ENCODE data around the gene ZMYM1. TPM values are rescaled to one million over a fixed set of nuclear protein-coding genes. Genes with fewer than 3 reads are reported as not detected.

Gene ZMYM1
- total RNA-seq, 4 donors from 2014 or later, result 7.7 to 24.6 (median 14.5) TPM

- peaks cover 0 to 52% of the 10 kb centered on the region in 2 donors for H3K36me3 ChIP-seq
- 100% methylated on average over 1 of the region's 1 CpG for WGBS, 2 donors (ENCODE audit: low coverage in 1 of 2)
- H3K4me3 ChIP-seq, result no peak overlapping the region
- H3K27me3 ChIP-seq, result no peaks in the 10 kb centered on the region
- no peak for TF ChIP-seq POLR2AphosphoS5 (IDR thresholded peaks at IDR 0.05)
- no peak for TF ChIP-seq CTCF (IDR thresholded peaks at IDR 0.05)
- TF ChIP-seq POLR2A (IDR thresholded peaks at IDR 0.05), result no peak
- no peak for TF ChIP-seq EP300 (IDR thresholded peaks at IDR 0.05)
- H3K4me1 ChIP-seq, result peaks cover 0 to 5% (median 0%) of the 10 kb centered on the region in 3 donors
- ATAC-seq, result no peak
- no peaks in the 10 kb centered on the region for H3K9me3 ChIP-seq
- H3K27ac ChIP-seq, result no peak overlapping the region
Observed at GRCh38 chr1:35111106-35111505, 31.9 kb downstream of the ZMYM1 start.

- Histone ChIP-seq H3K4me1 (peaks cover 0 to 5% (median 0%) of the 10 kb centered on the region in 3 donors), H3K27me3 (no peaks in the 10 kb centered on the region), H3K9me3 (no peaks in the 10 kb centered on the region), H3K36me3 (peaks cover 0 to 49% of the 10 kb centered on the region in 2 donors), H3K27ac (no peak overlapping the region), H3K4me3 (no peak overlapping the region)
- TF ChIP-seq POLR2AphosphoS5 (IDR thresholded peaks at IDR 0.05), result no peak
- TF ChIP-seq EP300 (IDR thresholded peaks at IDR 0.05), result no peak
- no peak for TF ChIP-seq CTCF (IDR thresholded peaks at IDR 0.05)
- no peak for TF ChIP-seq POLR2A (IDR thresholded peaks at IDR 0.05)
- WGBS, 2 donors (ENCODE audit: low coverage in 1 of 2), result 71 to 75% methylated on average over 2 to 4 of the region's 4 CpGs
- ATAC-seq, result no peak
Observed at GRCh38 chr1:35112668-35113067, 33.5 kb downstream of the ZMYM1 start.

GRCh38 chr1:35115459-35116383 lies 36.5 kb downstream of the ZMYM1 start:
- 81 to 84% methylated on average over 7 to 8 of the region's 8 CpGs for WGBS, 2 donors (ENCODE audit: low coverage in 1 of 2)
- peaks cover 0 to 32% of the 10 kb centered on the region in 2 donors for H3K36me3 ChIP-seq
- no peak for TF ChIP-seq CTCF (IDR thresholded peaks at IDR 0.05)
- no peak for TF ChIP-seq EP300 (IDR thresholded peaks at IDR 0.05)
- TF ChIP-seq POLR2AphosphoS5 (IDR thresholded peaks at IDR 0.05), result no peak
- TF ChIP-seq POLR2A (IDR thresholded peaks at IDR 0.05), result no peak
- ATAC-seq, result no peak
- H3K9me3 ChIP-seq, result no peaks in the 10 kb centered on the region
- peaks cover 0 to 4% (median 0%) of the 10 kb centered on the region in 3 donors for H3K4me1 ChIP-seq
- no peak overlapping the region for H3K4me3 ChIP-seq
- no peak overlapping the region for H3K27ac ChIP-seq
- no peaks in the 10 kb centered on the region for H3K27me3 ChIP-seq

- no peaks in the 10 kb centered on the region for H3K27me3 ChIP-seq
- peaks cover 0 to under 1% of the 10 kb centered on the region in 2 donors for H3K36me3 ChIP-seq
- peak overlapping the region; percentile 3 to 49 for H3K4me3 ChIP-seq
- peak overlapping the region in 2 of 4 donors; percentile 43 to 59 for H3K27ac ChIP-seq
- peak; percentile 34 for ATAC-seq
- TF ChIP-seq POLR2A (IDR thresholded peaks at IDR 0.05) (no peak), CTCF (IDR thresholded peaks at IDR 0.05) (no peak)
- WGBS, 2 donors (ENCODE audit: low coverage in 1 of 2), result 50 to 59% methylated on average over 6 to 9 of the region's 36 CpGs
- peaks cover 0 to 8% (median 0%) of the 10 kb centered on the region in 3 donors for H3K4me1 ChIP-seq
- H3K9me3 ChIP-seq, result peaks cover 0 to under 1% (median 0%) of the 10 kb centered on the region in 3 donors
Observed at GRCh38 chr1:35120458-35121133, 41.4 kb downstream of the ZMYM1 start.

All from gastroesophageal sphincter (tissue), 4 donors.